ENCODE results near the gene PAX9.

DNA sequence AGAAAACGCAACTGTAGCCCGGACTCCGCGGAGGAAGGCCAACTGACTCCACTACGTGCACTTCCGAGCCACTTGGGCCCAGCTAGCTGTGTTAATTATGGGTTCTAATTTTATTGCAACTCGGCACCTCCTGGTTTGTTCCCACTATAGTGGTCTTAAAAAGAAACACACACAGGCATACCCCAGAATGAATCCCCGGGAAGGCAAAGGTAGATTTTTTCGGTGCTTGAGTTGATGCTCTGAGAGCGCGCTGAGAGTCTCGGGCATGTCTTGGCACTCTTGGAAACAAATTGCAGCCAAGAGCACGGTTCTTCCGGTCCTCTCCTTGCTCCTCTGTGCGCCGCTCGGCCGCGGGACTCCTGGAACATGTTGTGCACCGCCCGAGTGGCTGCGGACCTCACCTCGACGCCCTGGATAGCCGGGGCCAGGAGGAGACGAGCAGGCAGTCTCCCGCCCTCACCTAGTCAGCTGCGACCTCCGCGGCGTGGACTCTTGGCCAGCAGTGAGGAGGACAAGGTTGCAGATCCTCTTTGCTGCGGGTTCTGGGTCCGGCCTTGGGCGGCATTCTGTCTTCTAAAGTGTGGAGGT lies 6.8 kb upstream of the PAX9 start:
- no peak for TF ChIP-seq EP300 (IDR thresholded peaks at IDR 0.05)
- TF ChIP-seq, protein P1, sequence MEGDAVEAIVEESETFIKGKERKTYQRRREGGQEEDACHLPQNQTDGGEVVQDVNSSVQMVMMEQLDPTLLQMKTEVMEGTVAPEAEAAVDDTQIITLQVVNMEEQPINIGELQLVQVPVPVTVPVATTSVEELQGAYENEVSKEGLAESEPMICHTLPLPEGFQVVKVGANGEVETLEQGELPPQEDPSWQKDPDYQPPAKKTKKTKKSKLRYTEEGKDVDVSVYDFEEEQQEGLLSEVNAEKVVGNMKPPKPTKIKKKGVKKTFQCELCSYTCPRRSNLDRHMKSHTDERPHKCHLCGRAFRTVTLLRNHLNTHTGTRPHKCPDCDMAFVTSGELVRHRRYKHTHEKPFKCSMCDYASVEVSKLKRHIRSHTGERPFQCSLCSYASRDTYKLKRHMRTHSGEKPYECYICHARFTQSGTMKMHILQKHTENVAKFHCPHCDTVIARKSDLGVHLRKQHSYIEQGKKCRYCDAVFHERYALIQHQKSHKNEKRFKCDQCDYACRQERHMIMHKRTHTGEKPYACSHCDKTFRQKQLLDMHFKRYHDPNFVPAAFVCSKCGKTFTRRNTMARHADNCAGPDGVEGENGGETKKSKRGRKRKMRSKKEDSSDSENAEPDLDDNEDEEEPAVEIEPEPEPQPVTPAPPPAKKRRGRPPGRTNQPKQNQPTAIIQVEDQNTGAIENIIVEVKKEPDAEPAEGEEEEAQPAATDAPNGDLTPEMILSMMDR (IDR thresholded peaks at IDR 0.05): no peak

Data from tibial nerve (tissue), 4 donors.